NCI-H187 treated with DMSO at 0.1 percent for 48 hours (cell line): Measurements from ENCODE around the gene PCSK7.

Experiments used
- DNase-seq: peaks from one replicate; lab custom pipeline; 2025; lab: John Stamatoyannopoulos, UW

Gene PCSK7

GRCh38 chr11:117230999-117231841, 653 bp downstream of the PCSK7 start:
- DNase-seq = no peak

DNA sequence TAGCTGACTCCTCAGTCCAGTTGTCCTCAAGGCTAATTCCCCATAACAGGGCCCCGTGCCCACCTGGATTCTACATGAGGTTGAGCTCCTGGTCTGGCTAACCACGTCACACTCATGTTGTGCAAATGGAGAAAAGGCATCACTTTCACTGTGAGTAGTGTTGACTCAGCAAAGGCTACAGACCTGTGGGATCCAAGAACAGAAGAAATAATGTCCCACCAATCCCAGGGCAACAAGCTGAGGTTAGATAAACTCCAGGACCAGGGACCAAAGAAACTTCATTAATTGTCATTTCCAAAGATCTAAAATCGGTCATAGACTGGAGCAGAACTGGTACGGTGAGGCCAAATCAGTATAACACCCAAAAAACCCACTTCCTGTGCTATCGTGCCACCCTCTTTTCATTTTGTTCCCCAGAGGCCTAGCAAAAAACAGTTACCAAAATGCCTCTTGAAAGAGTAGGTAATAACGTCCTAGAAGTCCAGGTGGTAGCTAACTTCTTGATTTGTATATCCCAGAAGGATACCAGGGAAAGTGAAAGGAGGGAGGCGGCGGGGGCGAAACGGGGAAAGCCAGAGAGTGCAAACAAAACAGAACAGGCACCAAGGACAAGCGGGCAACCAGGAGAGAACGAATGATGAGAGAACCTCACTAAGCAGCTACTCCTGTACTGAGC, 1.4 kb downstream of the PCSK7 start:
- DNase-seq = no peak

DNA sequence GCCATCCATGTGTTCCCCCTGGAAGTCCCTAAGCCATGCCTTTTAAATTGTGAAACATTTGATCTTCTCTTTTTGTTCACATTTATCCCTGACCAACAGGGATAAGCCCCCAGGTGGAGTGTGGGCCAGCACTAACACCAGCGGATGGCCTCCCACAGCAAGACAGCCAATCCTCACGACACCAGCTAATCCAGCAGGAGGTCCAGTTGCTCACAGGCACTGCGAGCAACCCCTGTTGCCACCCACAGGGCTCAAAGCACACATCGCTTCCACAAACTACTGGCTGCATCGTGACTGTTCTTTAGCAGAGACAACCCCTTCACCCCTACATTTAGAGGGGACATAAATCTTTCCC, 2.0 kb downstream of the PCSK7 start:
- DNase-seq = no peak

DNA sequence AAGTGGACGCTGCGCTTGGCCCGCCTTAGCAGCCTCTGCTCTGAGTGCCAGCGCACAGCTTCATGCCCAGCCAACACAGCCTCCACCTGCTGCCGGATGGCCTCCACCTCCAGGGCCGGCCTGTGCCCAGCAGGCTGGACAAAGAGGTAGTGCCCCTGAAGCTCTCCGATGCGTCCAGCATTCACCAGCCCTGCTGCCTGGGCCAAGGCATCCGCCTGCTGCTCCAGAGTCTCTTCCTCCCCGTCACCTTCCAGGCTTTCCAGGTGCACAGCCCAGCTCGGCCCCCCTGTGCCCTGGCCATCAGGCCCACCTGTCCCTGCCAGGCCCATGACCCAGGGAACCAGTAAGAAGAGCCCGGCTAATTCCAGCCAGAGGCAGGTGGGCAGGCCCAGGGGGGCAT, 2.5 kb downstream of the PCSK7 start:
- DNase-seq = no peak

DNA sequence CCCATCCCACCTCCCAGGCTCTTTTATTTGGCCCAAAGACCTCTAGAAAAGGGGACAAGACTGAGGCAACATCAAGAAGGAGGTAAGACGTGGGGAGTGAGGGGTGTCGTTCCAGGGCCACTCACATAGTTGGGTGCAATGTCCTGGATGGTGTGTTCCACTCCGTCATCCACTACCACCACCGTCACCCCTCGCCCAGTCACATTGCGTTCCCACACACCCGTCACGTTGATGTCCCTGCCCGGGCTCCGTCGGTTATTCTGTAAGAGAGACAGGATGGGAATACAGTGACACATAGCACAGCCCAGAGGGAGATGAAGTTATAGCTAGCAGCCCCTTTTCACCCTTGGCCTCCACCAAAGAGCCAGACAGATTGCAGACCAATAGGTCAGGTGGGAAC, 3.8 kb downstream of the PCSK7 start:
- no peak for DNase-seq

DNA sequence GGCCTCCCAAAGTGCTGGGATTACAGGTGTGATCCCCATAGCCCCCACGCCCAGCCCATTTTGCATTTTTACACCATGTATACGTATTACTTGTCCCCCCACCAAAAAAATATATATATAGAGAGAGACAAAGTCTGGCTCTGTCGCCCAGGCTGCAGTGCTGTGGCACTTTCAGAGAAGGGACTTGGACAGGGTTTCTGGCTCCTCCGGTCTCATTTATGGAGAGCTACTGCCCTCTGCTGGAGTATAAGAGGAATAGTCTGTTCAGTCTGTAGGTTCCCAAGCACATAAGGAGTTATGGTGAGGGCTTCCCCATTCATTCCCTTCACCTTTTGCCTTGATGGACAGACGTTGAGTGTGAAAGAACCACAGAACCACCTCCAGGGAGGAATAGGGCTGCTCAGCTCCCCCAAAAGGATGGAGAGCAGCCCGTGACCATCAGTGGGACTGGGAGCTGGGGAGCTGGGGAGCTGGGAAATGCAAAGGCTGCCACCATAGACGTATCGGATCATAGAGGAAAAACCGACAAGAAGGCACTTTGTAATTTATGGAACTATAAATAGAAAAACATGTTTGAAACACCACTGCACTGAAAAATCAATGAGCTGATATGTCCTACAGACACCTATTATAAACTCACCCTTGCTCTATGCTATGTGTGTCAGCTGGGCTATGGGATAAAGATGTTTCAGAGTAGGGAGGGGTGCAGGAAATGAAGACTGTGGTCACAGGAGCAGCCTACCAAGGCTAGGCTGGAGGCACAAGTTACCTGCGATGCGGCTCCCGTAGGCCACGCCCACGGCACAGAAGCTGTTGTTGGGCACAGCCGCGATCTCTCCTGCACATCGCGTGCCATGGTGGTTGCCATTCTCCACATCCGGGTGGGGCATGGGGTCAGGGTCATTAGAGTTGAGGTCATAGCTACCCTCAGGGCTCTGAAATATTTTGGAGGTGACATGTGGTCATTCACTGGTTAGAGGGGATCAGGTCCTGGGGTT, 5.2 kb downstream of the PCSK7 start:
- DNase-seq = peak; percentile 76

GRCh38 chr11:117225553-117226170, 6.2 kb downstream of the PCSK7 start:
- DNase-seq = no peak

DNA sequence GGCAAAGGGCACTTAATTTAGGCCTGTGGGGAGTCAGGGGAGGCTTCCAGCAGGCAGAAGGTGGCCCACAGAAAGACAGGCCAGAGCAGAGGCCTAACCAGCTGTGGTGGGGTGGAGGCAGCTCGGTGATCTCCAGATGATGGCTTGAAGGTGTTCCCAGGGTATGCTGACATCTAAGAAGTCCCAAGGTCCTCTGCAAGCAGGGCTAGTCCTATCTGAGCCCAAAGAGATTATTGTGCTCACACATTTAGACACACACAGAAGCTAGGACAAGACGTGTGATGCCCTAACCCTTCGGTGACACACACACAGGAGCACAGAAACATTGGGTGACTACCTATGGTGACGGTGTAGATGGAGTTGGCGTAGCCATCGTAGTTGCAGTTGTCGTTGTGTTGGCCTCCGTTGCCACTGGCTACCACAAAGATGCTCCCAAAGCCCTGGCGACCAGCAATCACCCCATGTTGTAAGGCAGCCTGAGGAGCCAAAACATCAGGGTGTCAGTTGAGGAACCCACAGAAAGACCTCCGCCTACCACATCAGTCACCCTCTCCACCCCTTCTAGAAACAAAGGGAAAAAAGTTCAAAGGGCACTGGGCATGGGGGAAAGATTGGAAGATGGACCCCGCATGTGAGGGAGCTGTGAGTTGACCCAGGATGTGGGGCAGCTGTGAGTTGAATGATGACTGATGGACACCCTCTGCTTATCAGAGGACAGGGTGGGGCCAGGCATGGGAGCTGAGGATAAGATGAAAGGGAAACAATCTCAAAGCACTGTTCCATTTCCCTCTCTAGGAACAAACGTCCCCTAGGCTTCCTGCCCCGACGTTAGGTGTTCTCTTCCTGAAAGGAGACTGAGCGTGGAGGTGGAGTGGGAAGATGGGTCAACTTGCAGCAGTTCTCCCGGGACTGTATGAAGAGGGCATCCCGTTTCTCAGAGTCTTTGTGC, 7.9 kb downstream of the PCSK7 start:
- no peak for DNase-seq

GRCh38 chr11:117222991-117223740, 8.7 kb downstream of the PCSK7 start:
- no peak for DNase-seq

GRCh38 chr11:117221775-117222517, 9.9 kb downstream of the PCSK7 start:
- DNase-seq = peak; percentile 44

GRCh38 chr11:117220999-117221774, 10.7 kb downstream of the PCSK7 start:
- no peak for DNase-seq

GRCh38 chr11:117220568-117220967, 11.3 kb downstream of the PCSK7 start:
- DNase-seq = no peak

GRCh38 chr11:117219995-117220394, 11.9 kb downstream of the PCSK7 start:
- DNase-seq = no peak

DNA sequence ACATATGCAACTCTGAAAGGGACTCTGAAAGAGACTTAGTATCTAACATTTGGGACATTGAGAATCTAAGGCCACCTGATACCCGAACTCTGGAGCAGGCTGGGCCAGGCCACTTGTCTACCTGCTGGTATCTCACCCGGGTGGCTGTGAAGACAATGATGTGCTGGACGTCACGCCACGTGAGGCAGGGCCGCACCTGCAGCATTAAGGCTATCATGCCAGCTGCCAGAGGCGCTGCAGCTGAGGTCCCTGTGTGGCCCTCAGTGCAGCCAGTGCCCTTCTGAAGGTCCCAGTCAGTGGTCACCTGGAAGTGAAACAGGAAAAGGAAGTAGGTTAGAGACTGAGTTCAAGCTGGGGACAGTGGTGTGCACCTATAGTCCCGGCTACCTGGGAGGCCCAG, 12.4 kb downstream of the PCSK7 start:
- DNase-seq = no peak

DNA sequence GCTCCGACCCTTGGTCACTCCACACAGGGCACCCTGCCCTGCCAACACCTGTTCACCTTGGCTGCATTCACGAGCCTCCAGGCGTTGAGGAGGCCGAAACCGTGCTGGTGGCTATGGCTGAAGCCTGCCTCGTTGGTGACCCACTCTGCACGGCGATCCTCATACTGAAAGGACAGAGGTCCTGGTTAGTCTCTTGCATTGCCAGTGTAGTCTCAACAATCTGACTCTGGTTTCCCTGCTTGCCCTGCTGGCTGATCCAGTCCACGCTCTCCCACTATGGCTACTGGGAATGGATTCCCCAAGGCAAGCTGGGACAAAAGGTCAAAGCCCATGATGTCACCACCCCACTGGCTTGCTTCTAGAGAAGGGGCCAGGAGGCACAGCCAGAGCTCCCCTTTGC, 12.9 kb downstream of the PCSK7 start:
- no peak for DNase-seq

DNA sequence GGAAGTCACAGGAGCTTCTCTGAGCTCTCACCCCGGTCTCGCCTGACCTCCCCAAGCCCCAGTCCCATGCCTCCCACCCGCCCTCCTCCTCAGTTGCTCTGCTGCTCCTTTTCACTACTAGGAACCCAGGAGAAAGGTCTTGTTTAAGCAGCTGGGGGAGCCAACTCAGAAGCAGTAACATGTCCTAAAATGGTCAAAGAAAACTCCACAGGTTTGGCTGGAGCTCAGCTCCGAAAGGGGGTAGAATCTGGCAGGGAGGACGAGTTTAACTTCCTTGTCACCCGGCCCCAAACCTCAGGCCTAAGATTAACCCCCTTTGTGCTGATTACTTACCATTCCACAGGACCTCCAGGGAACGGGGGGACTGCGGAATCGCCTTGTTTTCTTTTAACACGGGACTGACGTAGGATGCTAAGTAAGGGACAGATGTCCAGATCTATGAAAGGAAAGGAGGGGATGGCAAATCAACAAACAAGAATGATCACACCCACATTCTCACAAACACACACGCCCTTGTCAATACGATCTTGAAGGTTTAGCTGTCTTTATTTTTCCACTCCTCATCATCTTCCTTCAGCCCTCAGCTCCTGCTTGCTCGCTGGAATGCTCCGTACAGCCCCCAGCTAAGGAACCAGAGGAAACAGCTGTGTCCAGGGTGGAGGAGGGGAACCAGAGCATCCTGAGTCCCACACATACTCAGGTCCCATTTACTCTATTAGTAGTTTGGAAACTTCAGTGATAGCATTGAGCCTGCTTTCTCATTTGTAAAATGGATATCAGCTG, 13.5 kb downstream of the PCSK7 start:
- no peak for DNase-seq

DNA sequence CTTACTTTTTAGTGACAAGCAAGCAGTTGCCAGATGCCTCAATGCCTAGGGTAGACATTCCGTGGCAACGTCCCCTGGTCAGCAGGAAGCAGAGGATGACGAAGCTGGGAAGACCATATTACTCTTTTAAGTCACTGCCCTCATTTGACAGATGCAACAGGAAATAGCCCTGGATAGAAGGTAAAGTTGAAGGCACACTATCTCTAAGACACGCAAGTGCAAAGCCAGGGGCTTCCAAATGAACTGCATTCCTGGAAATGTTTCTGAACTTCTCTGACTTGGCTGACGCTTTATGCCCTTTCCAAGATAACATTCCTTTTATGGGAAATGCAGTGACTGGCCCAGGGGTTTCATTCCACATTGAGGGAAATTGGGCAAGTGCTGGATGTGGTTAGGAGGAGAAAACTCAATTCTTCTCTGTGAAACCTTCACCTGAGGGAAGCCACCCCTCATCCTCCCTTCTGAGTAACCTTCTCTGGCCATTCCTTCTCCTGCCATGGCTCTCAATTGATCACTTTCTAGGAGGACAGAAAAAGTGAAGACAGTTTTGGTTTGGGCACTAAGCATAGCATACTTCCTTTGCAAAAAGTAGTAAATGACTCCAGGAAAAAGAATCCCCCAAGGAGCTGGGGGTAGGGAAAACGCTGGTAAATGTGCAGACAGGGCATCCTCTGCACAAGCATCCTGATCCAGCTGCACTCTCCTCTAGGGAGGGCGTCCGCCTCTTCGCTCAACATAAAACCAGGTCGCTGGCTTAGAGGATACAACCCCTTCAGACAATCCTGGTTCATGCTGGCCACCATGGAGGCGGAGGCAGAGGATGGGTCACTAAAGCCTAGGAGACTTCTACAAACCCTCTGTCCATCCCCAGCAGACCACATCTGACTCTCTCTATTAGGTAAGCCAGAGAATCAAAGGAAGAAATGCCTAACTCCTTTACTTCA, 14.5 kb downstream of the PCSK7 start:
- no peak for DNase-seq
